ENCODE data around the gene NANS. TPM values are rescaled to one million over a fixed set of nuclear protein-coding genes. Genes with fewer than 3 reads are reported as not detected.
A peak's percentile ranks its signal among the peaks of the same experiment; 100 is the strongest.

The NANS gene
- total and polyA plus RNA-seq, 2 of the 13 experiments (the other 11 are each of a cell fraction or from before 2014, with no cell fraction given), result 86.9 to 203 TPM

DNA sequence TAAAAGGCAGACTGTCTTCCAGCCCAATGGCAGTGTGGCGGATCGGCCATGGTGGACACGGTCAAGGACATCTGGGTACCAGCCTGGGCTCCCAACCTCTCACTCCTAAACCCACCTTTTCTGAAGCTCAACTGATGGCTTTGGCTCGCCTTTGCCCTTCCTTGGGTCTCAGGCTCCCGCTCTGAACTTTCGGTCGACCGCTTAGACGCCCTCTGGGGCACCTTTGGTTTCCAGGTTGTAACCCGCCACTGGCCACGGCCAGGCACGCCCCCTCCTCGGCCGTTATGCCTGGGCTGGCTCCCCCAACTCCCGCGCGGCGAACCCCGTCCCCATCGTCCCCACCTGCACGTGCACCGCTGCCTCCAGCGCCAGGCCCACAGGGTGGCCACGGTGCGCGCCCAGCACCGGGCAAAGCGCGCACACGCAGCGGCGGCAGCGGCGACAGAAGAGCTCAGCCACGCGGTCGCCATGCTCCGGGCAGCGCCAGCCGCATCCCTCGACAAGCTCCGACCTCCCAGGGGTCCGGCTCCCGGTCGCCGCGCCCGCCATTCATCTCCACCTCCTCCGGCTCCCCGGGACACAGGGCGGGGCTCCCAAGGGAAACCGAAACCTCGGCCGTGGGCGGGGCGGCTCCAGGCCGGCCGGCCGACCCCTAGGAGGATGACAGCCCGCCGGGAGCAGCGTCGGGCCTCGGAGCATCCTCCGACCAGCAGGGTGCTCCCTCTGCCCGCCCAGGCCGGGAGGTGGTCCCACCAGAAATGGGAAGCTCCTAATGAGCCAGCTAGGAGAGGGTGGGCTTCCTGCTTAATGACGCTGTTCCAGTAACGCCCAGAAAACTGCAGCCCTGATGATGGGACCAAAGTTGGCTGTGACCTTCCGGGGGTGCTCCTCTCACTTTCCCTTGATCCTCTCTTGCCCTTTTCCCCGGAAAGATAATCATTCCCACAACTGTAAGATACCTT lies 62.4 kb downstream of the NANS start, which contains the start of gene TRIM14 (continued):
- TF ChIP-seq ZNF773 (CRISPR knock-in tag; IDR thresholded peaks at IDR 0.05; ENCODE audit: borderline replicate concordance), result no peak
- no peak for TF ChIP-seq KLF11 (CRISPR knock-in tag; IDR thresholded peaks at IDR 0.05)
- TF ChIP-seq, protein P1, sequence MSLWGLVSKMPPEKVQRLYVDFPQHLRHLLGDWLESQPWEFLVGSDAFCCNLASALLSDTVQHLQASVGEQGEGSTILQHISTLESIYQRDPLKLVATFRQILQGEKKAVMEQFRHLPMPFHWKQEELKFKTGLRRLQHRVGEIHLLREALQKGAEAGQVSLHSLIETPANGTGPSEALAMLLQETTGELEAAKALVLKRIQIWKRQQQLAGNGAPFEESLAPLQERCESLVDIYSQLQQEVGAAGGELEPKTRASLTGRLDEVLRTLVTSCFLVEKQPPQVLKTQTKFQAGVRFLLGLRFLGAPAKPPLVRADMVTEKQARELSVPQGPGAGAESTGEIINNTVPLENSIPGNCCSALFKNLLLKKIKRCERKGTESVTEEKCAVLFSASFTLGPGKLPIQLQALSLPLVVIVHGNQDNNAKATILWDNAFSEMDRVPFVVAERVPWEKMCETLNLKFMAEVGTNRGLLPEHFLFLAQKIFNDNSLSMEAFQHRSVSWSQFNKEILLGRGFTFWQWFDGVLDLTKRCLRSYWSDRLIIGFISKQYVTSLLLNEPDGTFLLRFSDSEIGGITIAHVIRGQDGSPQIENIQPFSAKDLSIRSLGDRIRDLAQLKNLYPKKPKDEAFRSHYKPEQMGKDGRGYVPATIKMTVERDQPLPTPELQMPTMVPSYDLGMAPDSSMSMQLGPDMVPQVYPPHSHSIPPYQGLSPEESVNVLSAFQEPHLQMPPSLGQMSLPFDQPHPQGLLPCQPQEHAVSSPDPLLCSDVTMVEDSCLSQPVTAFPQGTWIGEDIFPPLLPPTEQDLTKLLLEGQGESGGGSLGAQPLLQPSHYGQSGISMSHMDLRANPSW (CRISPR knock-in tag; IDR thresholded peaks at IDR 0.05; ENCODE audit: borderline replicate concordance), result no peak
- TF ChIP-seq, protein P2, sequence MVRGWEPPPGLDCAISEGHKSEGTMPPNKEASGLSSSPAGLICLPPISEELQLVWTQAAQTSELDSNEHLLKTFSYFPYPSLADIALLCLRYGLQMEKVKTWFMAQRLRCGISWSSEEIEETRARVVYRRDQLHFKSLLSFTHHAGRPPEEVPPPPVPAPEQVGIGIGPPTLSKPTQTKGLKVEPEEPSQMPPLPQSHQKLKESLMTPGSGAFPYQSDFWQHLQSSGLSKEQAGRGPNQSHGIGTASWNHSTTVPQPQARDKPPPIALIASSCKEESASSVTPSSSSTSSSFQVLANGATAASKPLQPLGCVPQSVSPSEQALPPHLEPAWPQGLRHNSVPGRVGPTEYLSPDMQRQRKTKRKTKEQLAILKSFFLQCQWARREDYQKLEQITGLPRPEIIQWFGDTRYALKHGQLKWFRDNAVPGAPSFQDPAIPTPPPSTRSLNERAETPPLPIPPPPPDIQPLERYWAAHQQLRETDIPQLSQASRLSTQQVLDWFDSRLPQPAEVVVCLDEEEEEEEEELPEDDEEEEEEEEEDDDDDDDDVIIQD (CRISPR knock-in tag; IDR thresholded peaks at IDR 0.05; ENCODE audit: low read depth), result no peak; the same call in 1 of the 2 replicates
- no peak for TF ChIP-seq ZNF121 (CRISPR knock-in tag; IDR thresholded peaks at IDR 0.05)
- no peak for TF ChIP-seq U2AF1 (optimal IDR thresholded peaks at IDR 0.05; ENCODE audit: low read depth, low read length)
- TF ChIP-seq MEIS2 (CRISPR knock-in tag; IDR thresholded peaks at IDR 0.05), result no peak
- TF ChIP-seq ZKSCAN1 (IDR thresholded peaks at IDR 0.05; ENCODE audit: low read length), result no peak
- TF ChIP-seq, protein P3, sequence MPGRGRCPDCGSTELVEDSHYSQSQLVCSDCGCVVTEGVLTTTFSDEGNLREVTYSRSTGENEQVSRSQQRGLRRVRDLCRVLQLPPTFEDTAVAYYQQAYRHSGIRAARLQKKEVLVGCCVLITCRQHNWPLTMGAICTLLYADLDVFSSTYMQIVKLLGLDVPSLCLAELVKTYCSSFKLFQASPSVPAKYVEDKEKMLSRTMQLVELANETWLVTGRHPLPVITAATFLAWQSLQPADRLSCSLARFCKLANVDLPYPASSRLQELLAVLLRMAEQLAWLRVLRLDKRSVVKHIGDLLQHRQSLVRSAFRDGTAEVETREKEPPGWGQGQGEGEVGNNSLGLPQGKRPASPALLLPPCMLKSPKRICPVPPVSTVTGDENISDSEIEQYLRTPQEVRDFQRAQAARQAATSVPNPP (CRISPR knock-in tag; IDR thresholded peaks at IDR 0.05), result peak; percentile 86; the same call in 1 of the 2 replicates
- no peak for TF ChIP-seq ZNF33A (CRISPR knock-in tag; IDR thresholded peaks at IDR 0.05; ENCODE audit: borderline replicate concordance)
- TF ChIP-seq SCMH1 (CRISPR knock-in tag; IDR thresholded peaks at IDR 0.05; ENCODE audit: borderline replicate concordance), result no peak
- no peak for TF ChIP-seq GTF2F1 (IDR thresholded peaks at IDR 0.05; ENCODE audit: low read length)
- TF ChIP-seq ZBTB3 (CRISPR knock-in tag; IDR thresholded peaks at IDR 0.05; ENCODE audit: borderline replicate concordance, low read depth), result no peak
- TF ChIP-seq TAF15 (IDR thresholded peaks at IDR 0.05; ENCODE audit: low read depth, low read length, poor library complexity, severe bottlenecking), result no peak
- TF ChIP-seq SRSF9 (IDR thresholded peaks at IDR 0.05; ENCODE audit: borderline replicate concordance, insufficient read depth, low read depth, low read length, poor library complexity, severe bottlenecking), result no peak
- TF ChIP-seq, protein P4, sequence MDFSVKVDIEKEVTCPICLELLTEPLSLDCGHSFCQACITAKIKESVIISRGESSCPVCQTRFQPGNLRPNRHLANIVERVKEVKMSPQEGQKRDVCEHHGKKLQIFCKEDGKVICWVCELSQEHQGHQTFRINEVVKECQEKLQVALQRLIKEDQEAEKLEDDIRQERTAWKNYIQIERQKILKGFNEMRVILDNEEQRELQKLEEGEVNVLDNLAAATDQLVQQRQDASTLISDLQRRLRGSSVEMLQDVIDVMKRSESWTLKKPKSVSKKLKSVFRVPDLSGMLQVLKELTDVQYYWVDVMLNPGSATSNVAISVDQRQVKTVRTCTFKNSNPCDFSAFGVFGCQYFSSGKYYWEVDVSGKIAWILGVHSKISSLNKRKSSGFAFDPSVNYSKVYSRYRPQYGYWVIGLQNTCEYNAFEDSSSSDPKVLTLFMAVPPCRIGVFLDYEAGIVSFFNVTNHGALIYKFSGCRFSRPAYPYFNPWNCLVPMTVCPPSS (IDR thresholded peaks at IDR 0.05), result no peak
- TF ChIP-seq ZNF274 (CRISPR knock-in tag; IDR thresholded peaks at IDR 0.05), result peak; percentile 88; the same call in 1 of the 2 replicates
- 0 out of 2 replicates have a peak, but pooled peaks have one; percentile 63 for TF ChIP-seq ZNF567 (CRISPR knock-in tag; IDR thresholded peaks at IDR 0.05; ENCODE audit: borderline replicate concordance)

All from HepG2 (cell line).